GM12865 (cell line): ENCODE measurements around the gene JARID2.

Experiments
- DNase-seq: peaks from one replicate; pipeline ENCODE4 v3.0.0; 2010; ENCODE audit warnings: low read depth
- H3K4me3 ChIP-seq: 2 replicates; pipeline ENCODE4 v1.5.1; 2011; ENCODE audit warnings: mild to moderate bottlenecking, low read depth, low read length, control low read depth
- TF ChIP-seq, protein P1 (sequence below): IDR thresholded peaks from 2 replicates; pipeline ENCODE4 v1.5.1; 2011; ENCODE audit warnings: low read length, control low read depth, low read depth, inconsistent platforms; ENCODE audit not compliant: insufficient read depth; ENCODE audit errors: missing control alignments

The JARID2 gene

DNA sequence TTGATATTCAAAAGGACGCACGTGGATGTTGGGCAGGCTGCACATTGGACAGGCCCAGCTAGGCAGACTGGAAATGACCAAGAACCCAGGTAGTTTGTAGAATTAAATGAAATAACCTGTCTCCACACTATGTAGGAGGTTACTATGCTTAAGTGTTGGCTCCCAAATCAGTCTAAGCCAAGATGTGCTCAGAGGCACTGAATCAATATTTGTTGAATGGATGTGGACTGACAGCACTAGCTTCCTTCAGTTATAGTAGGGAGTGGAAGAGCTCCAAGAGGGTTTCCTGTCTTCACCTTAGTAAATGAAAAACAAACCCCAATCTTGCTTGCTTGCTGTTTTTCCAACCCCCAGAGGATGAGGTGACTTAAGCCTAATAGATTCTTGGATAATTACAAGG, 180.5 kb downstream of the JARID2 start:
- no peak for DNase-seq
- no peak overlapping the region for H3K4me3 ChIP-seq
- TF ChIP-seq, protein P1, sequence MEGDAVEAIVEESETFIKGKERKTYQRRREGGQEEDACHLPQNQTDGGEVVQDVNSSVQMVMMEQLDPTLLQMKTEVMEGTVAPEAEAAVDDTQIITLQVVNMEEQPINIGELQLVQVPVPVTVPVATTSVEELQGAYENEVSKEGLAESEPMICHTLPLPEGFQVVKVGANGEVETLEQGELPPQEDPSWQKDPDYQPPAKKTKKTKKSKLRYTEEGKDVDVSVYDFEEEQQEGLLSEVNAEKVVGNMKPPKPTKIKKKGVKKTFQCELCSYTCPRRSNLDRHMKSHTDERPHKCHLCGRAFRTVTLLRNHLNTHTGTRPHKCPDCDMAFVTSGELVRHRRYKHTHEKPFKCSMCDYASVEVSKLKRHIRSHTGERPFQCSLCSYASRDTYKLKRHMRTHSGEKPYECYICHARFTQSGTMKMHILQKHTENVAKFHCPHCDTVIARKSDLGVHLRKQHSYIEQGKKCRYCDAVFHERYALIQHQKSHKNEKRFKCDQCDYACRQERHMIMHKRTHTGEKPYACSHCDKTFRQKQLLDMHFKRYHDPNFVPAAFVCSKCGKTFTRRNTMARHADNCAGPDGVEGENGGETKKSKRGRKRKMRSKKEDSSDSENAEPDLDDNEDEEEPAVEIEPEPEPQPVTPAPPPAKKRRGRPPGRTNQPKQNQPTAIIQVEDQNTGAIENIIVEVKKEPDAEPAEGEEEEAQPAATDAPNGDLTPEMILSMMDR: no peak

DNA sequence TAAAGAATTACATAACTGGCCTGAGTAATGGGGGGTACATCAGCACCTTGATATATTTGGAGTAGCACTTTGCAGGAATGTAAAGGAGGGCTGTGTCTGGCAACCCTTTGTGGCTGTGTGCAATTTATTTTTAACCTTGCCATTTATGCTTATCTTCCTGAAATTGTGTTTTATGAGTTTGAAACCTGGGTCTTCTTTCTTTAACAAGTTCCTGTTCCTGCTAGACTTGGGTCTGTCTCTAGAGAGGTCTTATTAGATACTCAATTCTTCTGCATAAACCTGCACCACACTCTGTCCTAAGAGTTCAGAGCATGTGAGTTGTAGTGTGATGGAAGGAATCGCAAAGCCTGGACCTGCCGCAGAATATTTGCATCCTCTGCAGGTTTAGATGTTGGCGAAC, 181.0 kb downstream of the JARID2 start:
- H3K4me3 ChIP-seq: no peak overlapping the region
- no peak for DNase-seq
- TF ChIP-seq, protein P1: no peak

DNA sequence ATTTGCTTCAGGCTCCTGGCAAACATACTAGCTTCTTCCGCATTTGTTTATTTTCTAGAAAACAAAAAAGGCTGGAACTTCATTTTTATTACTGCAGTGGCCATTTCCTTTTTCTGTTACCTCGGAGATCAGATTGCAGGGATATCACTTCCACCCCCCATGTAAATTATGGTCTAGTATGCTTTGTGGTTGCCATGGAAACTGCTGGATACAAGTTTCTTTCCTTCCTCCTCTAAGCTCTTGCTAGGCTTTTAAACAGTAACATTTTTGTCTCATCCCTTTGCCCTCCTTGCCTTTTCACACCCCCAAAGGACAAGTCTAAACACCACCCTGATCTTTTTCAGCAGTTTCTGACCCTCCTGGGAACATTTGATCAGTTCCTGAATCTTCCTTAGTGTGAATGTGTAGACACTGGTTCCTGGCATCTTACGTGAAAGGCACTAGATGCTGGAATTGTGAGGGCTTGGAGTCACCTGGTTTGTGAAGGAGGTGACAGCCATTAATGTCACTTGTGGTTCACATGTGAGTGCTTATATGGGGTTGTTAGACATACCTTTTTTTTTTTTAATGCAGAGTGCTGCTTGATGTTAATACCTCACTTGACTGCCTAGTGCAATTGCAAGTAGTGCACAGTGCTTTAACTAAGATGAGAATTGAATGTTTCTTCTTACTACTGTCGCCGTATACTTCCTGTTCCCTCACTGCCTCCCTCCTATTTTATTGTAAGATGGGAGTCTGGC, 181.6 kb downstream of the JARID2 start:
- H3K4me3 ChIP-seq: no peak overlapping the region
- TF ChIP-seq, protein P1: no peak
- DNase-seq: peak; percentile 31

DNA sequence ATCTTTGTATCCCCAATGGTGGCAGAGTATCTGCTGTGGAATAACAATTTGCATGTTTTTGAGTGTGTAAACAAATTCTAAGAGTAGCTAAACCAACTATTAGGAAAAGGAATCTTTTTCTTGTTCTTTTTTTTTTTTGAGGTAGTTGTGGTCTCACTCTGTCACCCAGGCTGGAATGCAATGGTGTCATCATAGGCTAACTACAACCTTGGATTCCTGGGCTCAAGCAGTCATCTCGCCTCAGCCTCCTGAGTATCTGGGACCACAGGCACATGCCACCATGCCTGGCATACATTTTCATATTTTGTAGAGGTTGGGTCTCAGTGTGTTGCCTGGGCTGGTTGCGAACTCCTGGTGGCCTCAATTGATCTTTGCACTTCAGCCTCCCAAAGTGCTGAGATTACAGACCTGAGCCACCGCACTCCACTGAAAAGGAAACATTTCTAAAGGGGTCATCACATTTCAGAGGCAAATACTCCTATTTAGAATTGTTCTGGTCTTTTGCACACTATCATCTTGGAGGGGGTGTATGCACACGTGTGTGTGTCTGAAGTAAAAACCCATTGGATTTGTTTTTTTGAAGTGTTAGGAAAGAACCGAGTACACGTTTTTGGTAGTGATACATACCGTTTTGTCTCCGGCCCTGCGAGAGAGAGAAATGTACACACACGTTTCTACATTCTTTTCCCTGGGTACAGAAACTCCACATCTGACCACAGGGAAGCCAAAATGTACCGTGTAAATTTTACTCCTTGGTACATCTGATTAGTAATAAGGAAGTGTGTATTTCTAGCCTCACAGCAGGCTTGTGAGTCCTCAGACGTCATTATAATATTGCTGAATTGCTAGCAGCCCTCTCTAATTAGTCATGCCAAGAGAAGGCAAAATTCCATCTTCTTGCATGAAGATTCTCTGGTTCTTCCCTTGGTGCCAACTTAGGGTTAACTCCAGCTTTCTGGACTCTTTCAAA, 183.6 kb downstream of the JARID2 start:
- H3K4me3 ChIP-seq: no peak overlapping the region
- DNase-seq: no peak
- TF ChIP-seq, protein P1: no peak

DNA sequence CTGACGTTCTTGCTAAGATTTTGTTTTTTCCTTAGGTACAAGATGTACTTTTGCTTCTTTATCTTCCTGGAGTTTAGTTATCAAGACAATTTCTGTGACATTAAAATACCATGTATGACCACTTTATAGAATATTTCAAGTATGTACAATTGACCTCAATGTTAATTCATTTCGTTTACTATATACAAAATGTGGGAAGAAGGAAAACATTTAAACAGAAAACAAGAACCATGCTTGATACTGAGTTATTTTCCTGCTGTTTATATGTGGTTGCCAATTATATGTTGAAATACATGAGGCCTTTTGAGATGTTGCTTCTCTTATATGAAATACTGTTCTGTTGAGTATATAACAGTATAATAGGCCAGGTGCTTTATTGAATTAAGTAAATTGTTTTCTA, 184.3 kb downstream of the JARID2 start:
- DNase-seq: no peak
- no peak overlapping the region for H3K4me3 ChIP-seq
- TF ChIP-seq, protein P1: no peak

DNA sequence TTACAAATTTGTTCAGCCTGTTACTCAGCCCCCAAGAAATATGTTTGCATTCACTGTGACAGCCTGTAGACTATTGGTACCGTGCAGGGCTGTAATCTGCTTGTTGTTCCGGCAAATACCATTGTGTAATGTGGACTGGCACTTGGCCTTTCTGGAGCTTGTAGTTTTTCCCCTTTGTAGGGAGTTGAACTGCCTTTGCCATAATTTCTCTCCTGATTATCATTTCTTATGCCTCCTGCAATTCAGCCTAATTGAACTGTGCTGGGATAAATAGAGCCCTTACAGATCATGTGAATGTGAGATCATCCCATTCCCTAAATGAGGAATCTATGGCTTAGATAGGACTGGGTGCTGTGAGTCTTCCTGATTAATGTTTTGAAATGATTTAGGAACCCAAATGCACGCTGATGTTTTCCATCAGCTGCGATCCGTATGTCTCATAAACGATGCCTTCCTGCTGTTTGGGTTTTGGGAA, 185.1 kb downstream of the JARID2 start:
- no peak overlapping the region for H3K4me3 ChIP-seq
- TF ChIP-seq, protein P1: no peak
- DNase-seq: no peak
